DOHH2 (cell line): Measurements from ENCODE around the gene ACACB.

Experiments
- H3F3A ChIP-seq: fragments of 200-600 bp; sonication (generic), shearing (Covaris generic); 2 replicates; pipeline ENCODE4 v1.6.0; 2016; ENCODE audit warnings: antibody characterized with exemption, mild to moderate bottlenecking; ENCODE audit not compliant: control insufficient read depth, insufficient read depth
- H3K27ac ChIP-seq: fragments of 200-600 bp; sonication (generic); 2 replicates; pipeline ENCODE4 v1.5.1; 2014; ENCODE audit warnings: low read depth, mild to moderate bottlenecking, low read length, moderate library complexity
- H3K27me3 ChIP-seq: fragments of 200-600 bp; sonication (generic); 2 replicates; pipeline ENCODE4 v1.6.1; 2014; ENCODE audit warnings: mild to moderate bottlenecking, low read length, mixed read lengths; ENCODE audit not compliant: control insufficient read depth
- H3K36me3 ChIP-seq: fragments of 200-600 bp; sonication (generic); 2 replicates; pipeline ENCODE4 v1.6.1; 2014; ENCODE audit warnings: mild to moderate bottlenecking, low read length, moderate library complexity, mixed read lengths; ENCODE audit not compliant: control insufficient read depth
- H3K4me1 ChIP-seq: fragments of 200-600 bp; sonication (generic); 2 replicates; pipeline ENCODE4 v1.6.1; 2014; ENCODE audit warnings: mild to moderate bottlenecking, low read length, mixed read lengths; ENCODE audit not compliant: control insufficient read depth
- H3K4me2 ChIP-seq: fragments of 200-600 bp; sonication (generic); 2 replicates; pipeline ENCODE4 v1.6.0; 2014; ENCODE audit warnings: mild to moderate bottlenecking, low read length, moderate library complexity
- H3K4me3 ChIP-seq: fragments of 200-600 bp; sonication (generic); 2 replicates; pipeline ENCODE4 v1.5.1; 2014; ENCODE audit warnings: mild to moderate bottlenecking, low read length, mixed read lengths
- H3K79me2 ChIP-seq: fragments of 200-600 bp; sonication (generic); 2 replicates; pipeline ENCODE4 v1.6.1; 2014; ENCODE audit warnings: mild to moderate bottlenecking, low read length, mixed read lengths; ENCODE audit not compliant: control insufficient read depth
- H3K9me2 ChIP-seq: fragments of 200-600 bp; sonication (generic); replicated peaks from 2 replicates; pipeline ENCODE4 v1.6.1; 2014; ENCODE audit warnings: mild to moderate bottlenecking, low read length, mixed read lengths; ENCODE audit not compliant: control insufficient read depth
- H3K9me3 ChIP-seq: fragments of 200-600 bp; sonication (generic); 2 replicates; pipeline ENCODE4 v1.6.1; 2014; ENCODE audit warnings: antibody characterized with exemption, low read length, mixed read lengths; ENCODE audit not compliant: control insufficient read depth, insufficient read depth
- H4K20me1 ChIP-seq: fragments of 200-600 bp; sonication (generic); 2 replicates; pipeline ENCODE4 v1.6.0; 2014; ENCODE audit warnings: low read depth, mild to moderate bottlenecking, antibody characterized with exemption, low read length, moderate library complexity; ENCODE audit not compliant: control insufficient read depth, insufficient read depth
- CTCF ChIP-seq: fragments of 200-600 bp; sonication (generic); IDR thresholded peaks from one replicate; pipeline ENCODE4 v1.5.1; 2014; ENCODE audit warnings: antibody characterized with exemption, mild to moderate bottlenecking, low read depth, low read length; ENCODE audit not compliant: poor library complexity, severe bottlenecking
- EZH2phosphoT487 ChIP-seq: fragments of 200-600 bp; sonication (generic); IDR thresholded peaks from 2 replicates; pipeline ENCODE4 v1.6.1; 2017; ENCODE audit warnings: borderline replicate concordance, mild to moderate bottlenecking, antibody characterized with exemption, low read length, moderate library complexity, mixed read lengths

ACACB gene

GRCh38 chr12:109221277-109221931 is 105.0 kb downstream of the ACACB start:
- no peaks in the 10 kb centered on the region for H3K79me2 ChIP-seq
- no peaks in the 10 kb centered on the region for H3K9me3 ChIP-seq
- H3K4me2 ChIP-seq = no peak overlapping the region
- no peak overlapping the region for H3K4me3 ChIP-seq
- no peaks in the 10 kb centered on the region for H3K27me3 ChIP-seq
- TF ChIP-seq CTCF (no peak), EZH2phosphoT487 (no peak)
- H3K36me3 ChIP-seq = no peaks in the 10 kb centered on the region
- no peaks in the 10 kb centered on the region for H3K4me1 ChIP-seq
- H3K9me2 ChIP-seq = no peaks in the 10 kb centered on the region
- no peak overlapping the region for H3K27ac ChIP-seq
- no peaks in the 10 kb centered on the region for H4K20me1 ChIP-seq
- no peaks in the 10 kb centered on the region for H3F3A ChIP-seq

DNA sequence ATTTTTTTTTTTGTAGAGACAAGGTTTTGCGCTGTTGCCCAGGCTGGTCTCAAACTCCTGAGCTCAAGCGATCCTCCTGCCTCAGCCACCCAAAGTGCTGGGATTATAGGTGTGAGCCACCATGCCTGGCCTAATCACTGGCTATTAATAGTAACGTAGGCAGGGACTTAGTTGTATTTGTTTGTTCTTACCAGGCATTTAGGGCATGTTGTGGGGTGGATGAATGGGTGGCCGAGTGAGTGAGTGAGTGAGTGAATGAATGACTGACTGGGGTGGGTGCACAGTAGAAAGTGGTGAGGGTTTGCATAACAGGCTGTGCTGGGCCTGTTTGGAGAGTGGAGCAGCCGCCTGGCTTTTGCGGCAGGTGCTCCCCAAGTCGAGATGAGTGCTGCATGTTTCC is 105.7 kb downstream of the ACACB start:
- Histone ChIP-seq H3K9me2 (no peaks in the 10 kb centered on the region), H3K4me2 (no peak overlapping the region), H3K27ac (no peak overlapping the region), H3K79me2 (no peaks in the 10 kb centered on the region), H3K4me1 (no peaks in the 10 kb centered on the region), H3F3A (no peaks in the 10 kb centered on the region), H3K27me3 (no peaks in the 10 kb centered on the region), H3K4me3 (no peak overlapping the region), H4K20me1 (no peaks in the 10 kb centered on the region), H3K9me3 (no peaks in the 10 kb centered on the region), H3K36me3 (no peaks in the 10 kb centered on the region)
- no peak for TF ChIP-seq EZH2phosphoT487
- no peak for TF ChIP-seq CTCF

- no peak overlapping the region for H3K4me3 ChIP-seq
- no peaks in the 10 kb centered on the region for H3F3A ChIP-seq
- no peak overlapping the region for H3K27ac ChIP-seq
- H3K79me2 ChIP-seq = no peaks in the 10 kb centered on the region
- H3K4me1 ChIP-seq = no peaks in the 10 kb centered on the region
- no peaks in the 10 kb centered on the region for H3K9me2 ChIP-seq
- H3K27me3 ChIP-seq = no peaks in the 10 kb centered on the region
- TF ChIP-seq CTCF = no peak
- TF ChIP-seq EZH2phosphoT487 = no peak
- no peaks in the 10 kb centered on the region for H3K9me3 ChIP-seq
- no peaks in the 10 kb centered on the region for H3K36me3 ChIP-seq
- H4K20me1 ChIP-seq = no peaks in the 10 kb centered on the region
- no peak overlapping the region for H3K4me2 ChIP-seq
Observed at GRCh38 chr12:109222496-109222895, 106.1 kb downstream of the ACACB start.
